Posterior cingulate gyrus (tissue), 11 donors: ENCODE data around the gene LEPR.
A peak's percentile ranks its signal among the peaks of the same experiment; 100 is the strongest.

ENCODE experiments used
- DNase-seq, 10 donors: peaks; one replicate each; pipeline versions ENCODE4 v3.0.0 to v3.0.0-alpha.2; 2020 to 2021; ENCODE audit warnings: mixed read lengths in 3 of 10
- intact Hi-C: fragments of 100-400 bp; cut with DNase I; formaldehyde crosslinking; loops from one replicate; pipeline ENCODE4 v1.15.1; 2023

The LEPR gene

GRCh38 chr1:65469126-65469888 lies 48.8 kb downstream of the LEPR start:
- peak in 1 of 10 donors; percentile 29 for DNase-seq
- intact Hi-C loops: no loop called here

- no peak for DNase-seq
- intact Hi-C loops: no loop called here
Measured at GRCh38 chr1:65469889-65470340, 49.4 kb downstream of the LEPR start.
